ENCODE data around the gene C6orf47.

Gene C6orf47

GRCh38 chr6:31669676-31670075 is 9.1 kb upstream of the C6orf47 start, which contains the start of gene LY6G5B:
Gene LY6G5B, plus strand, starts transcription at chr6:31669976. Its CDS starts 975 bp downstream, at chr6:31670951.
- H3K27ac ChIP-seq, result no peak within 1 kb of the TSS
- TF ChIP-seq CTCF (conservative IDR thresholded peaks at IDR 0.05), result no peak

GRCh38 chr6:31666337-31666965 is 5.9 kb upstream of the C6orf47 start:
- peak overlapping the region; percentile 91 for H3K27ac ChIP-seq
- TF ChIP-seq CTCF (conservative IDR thresholded peaks at IDR 0.05), result no peak

- peak within 1 kb of the TSS; percentile 91 for H3K27ac ChIP-seq
- TF ChIP-seq CTCF (conservative IDR thresholded peaks at IDR 0.05), result no peak
Measured at GRCh38 chr6:31665501-31666336, 5.1 kb upstream of the C6orf47 start, which contains the start of gene CSNK2B. Gene CSNK2B, plus strand, starts transcription at chr6:31666080. Its CDS starts 752 bp downstream, at chr6:31666832.

- peak within 1 kb of the TSS; percentile 91 for H3K27ac ChIP-seq
- TF ChIP-seq CTCF (conservative IDR thresholded peaks at IDR 0.05), result no peak
Measured at GRCh38 chr6:31664790-31665500, 4.4 kb upstream of the C6orf47 start, which contains the start of gene GPANK1. Gene GPANK1, minus strand, starts transcription at chr6:31664997. Its CDS starts 519 bp downstream, at chr6:31664478.

- peak overlapping the region; percentile 91 for H3K27ac ChIP-seq
- TF ChIP-seq CTCF (conservative IDR thresholded peaks at IDR 0.05), result no peak
Measured at GRCh38 chr6:31663961-31664789, 3.6 kb upstream of the C6orf47 start.

GRCh38 chr6:31663126-31663960 is 2.8 kb upstream of the C6orf47 start:
- TF ChIP-seq CTCF (conservative IDR thresholded peaks at IDR 0.05), result no peak
- H3K27ac ChIP-seq, result peak overlapping the region; percentile 91
